ENCODE measurements around the gene HMX2.

DNA sequence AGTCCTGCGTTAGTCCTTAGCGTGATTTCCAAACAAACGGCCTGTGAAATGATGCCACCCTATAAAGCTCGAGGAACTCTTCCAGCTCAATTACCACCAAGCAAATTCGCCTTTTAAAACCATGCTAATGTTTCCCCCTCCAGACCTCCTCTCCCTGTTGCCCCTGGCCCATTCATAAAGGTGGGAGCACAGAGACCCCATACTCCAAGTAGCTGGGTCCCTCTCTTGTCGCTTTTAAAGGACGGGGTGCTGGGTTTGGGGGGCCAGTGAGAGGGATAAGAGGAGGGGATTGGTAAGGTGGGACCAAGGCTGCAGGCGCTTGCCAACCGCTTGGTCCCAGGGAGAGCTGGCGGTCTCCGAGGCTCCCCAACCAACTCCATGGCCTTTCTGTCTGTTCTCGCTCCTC lies 1.2 kb downstream of the HMX2 start:
- TF ChIP-seq EZH2phosphoT487 (IDR thresholded peaks at IDR 0.05; ENCODE audit: insufficient read depth, low read depth) (no peak), EZH2 (IDR thresholded peaks at IDR 0.05; ENCODE audit: insufficient read depth, poor library complexity, severe bottlenecking) (peak; percentile 71)
